Lung (tissue), 12 donors: Measurements from ENCODE around the gene HSD17B8. TPM values are rescaled to one million over a fixed set of nuclear protein-coding genes. Genes with fewer than 3 reads are reported as not detected.

Source experiments
- ATAC-seq: fragments of 200-7000 bp; cut with Tn5 transposase; one replicate; pipeline ENCODE4 v1.9.1; 2020; ENCODE audit warnings: moderate number of reproducible peaks; ENCODE audit not compliant: insufficient read depth, low FRiP score
- DNase-seq, 3 donors: peaks; one replicate each; pipeline ENCODE4 v3.0.0-alpha.2; 2013 to 2017
- H3K27ac ChIP-seq, 2 donors: one replicate each; pipeline ENCODE4 v1.5.1; 2013; ENCODE audit warnings: mild to moderate bottlenecking in 2 of 2, moderate library complexity in 2 of 2, control low read depth in 1 of 2, inconsistent platforms in 1 of 2, low read depth in 1 of 2, low read length in 1 of 2
- H3K27me3 ChIP-seq, 3 donors: one replicate each; pipeline ENCODE4 v1.5.1; 2013; ENCODE audit warnings: low read length in 2 of 3; ENCODE audit not compliant: control insufficient read depth in 3 of 3, insufficient read depth in 3 of 3
- H3K36me3 ChIP-seq, 4 donors: one replicate each; pipeline ENCODE4 v1.5.1; 2013; ENCODE audit warnings: low read length in 4 of 4, mild to moderate bottlenecking in 1 of 4, moderate library complexity in 1 of 4; ENCODE audit not compliant: control insufficient read depth in 4 of 4, insufficient read depth in 4 of 4
- H3K4me1 ChIP-seq, 5 donors: one replicate each; pipeline ENCODE4 v1.5.1; 2013; ENCODE audit warnings: low read length in 5 of 5, mild to moderate bottlenecking in 2 of 5, moderate library complexity in 1 of 5; ENCODE audit not compliant: control insufficient read depth in 5 of 5, insufficient read depth in 5 of 5
- H3K4me3 ChIP-seq: one replicate; pipeline ENCODE4 v1.5.1; 2013; ENCODE audit warnings: mild to moderate bottlenecking, control low read depth, moderate library complexity
- H3K9ac ChIP-seq, 2 donors: one replicate each; pipeline ENCODE4 v1.5.1; 2013; ENCODE audit warnings: low read length in 2 of 2, control low read depth in 1 of 2; ENCODE audit not compliant: insufficient read depth in 1 of 2
- H3K9me3 ChIP-seq, 4 donors: one replicate each; pipeline ENCODE4 v1.5.1; 2013; ENCODE audit warnings: low read length in 3 of 4, mild to moderate bottlenecking in 1 of 4, moderate library complexity in 1 of 4; ENCODE audit not compliant: control insufficient read depth in 4 of 4, insufficient read depth in 3 of 4
- WGBS, 2 donors: extraction: QIAGEN DNeasy Blood & Tissue Kit; methylation state at CpG; one replicate each; pipeline ENCODE4 v1.1.7; 2013; 5-methylcytosine and 5-hydroxymethylcytosine counted together
- polyA plus RNA-seq, 2 donors: library from polyadenylated mRNA; stranded (reverse); fragments of 200-250 nt; gene quantifications; one replicate each; pipeline ENCODE4 v1.2.1, GENCODE V29; 2013
- total RNA-seq, 2 donors: library from RNA; depleted of rRNA in 1 of 2; stranded (reverse); fragments of >200 nt in 1 of 2; gene quantifications; one replicate each; pipeline ENCODE4 v1.2.1, GENCODE V29; 2014 to 2021
- TF ChIP-seq, protein P1 (sequence below): IDR thresholded peaks from 2 replicates; pipeline ENCODE4 v1.5.1; 2012; ENCODE audit warnings: mild to moderate bottlenecking; ENCODE audit errors: control extremely low read depth, extremely low read depth
- donor health status: control.
- donor health status: control.
- donor health status: Bipolar disorder and iron deficiency.
- donor health status: healthy.
- donor health status: DM: yes; HTN: yes; CAD: no.

Gene HSD17B8
- total and polyA plus RNA-seq, 4 donors: 19.0 to 22.7 (median 19.7) TPM

DNA sequence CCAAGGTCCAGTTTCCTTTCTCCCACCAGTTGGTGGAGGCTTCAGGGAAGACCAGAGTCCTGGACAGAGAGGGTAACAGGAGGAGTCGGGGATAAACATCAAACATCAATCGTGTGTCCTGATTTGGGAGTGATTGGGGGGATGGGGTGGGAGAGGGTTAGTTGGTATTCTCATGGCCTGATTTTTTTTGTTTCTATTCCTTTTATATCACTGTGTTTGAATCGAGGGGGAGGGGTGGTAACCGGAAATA is 365 bp upstream of the HSD17B8 start:
- Histone ChIP-seq H3K4me1 (peaks cover 9 to 54% (median 24%) of the 10 kb centered on the region in 5 donors), H3K27ac (no peak overlapping the region), H3K36me3 (peaks cover 0 to 26% (median 16%) of the 10 kb centered on the region in 4 donors), H3K27me3 (no peaks in the 10 kb centered on the region), H3K4me3 (no peak overlapping the region), H3K9ac (no peak overlapping the region), H3K9me3 (no peaks in the 10 kb centered on the region)
- WGBS, 2 donors: 3% methylated on average over 4 of the region's 4 CpGs
- ATAC-seq: no peak
- no peak for DNase-seq
- TF ChIP-seq, protein P1, sequence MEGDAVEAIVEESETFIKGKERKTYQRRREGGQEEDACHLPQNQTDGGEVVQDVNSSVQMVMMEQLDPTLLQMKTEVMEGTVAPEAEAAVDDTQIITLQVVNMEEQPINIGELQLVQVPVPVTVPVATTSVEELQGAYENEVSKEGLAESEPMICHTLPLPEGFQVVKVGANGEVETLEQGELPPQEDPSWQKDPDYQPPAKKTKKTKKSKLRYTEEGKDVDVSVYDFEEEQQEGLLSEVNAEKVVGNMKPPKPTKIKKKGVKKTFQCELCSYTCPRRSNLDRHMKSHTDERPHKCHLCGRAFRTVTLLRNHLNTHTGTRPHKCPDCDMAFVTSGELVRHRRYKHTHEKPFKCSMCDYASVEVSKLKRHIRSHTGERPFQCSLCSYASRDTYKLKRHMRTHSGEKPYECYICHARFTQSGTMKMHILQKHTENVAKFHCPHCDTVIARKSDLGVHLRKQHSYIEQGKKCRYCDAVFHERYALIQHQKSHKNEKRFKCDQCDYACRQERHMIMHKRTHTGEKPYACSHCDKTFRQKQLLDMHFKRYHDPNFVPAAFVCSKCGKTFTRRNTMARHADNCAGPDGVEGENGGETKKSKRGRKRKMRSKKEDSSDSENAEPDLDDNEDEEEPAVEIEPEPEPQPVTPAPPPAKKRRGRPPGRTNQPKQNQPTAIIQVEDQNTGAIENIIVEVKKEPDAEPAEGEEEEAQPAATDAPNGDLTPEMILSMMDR: no peak

DNA sequence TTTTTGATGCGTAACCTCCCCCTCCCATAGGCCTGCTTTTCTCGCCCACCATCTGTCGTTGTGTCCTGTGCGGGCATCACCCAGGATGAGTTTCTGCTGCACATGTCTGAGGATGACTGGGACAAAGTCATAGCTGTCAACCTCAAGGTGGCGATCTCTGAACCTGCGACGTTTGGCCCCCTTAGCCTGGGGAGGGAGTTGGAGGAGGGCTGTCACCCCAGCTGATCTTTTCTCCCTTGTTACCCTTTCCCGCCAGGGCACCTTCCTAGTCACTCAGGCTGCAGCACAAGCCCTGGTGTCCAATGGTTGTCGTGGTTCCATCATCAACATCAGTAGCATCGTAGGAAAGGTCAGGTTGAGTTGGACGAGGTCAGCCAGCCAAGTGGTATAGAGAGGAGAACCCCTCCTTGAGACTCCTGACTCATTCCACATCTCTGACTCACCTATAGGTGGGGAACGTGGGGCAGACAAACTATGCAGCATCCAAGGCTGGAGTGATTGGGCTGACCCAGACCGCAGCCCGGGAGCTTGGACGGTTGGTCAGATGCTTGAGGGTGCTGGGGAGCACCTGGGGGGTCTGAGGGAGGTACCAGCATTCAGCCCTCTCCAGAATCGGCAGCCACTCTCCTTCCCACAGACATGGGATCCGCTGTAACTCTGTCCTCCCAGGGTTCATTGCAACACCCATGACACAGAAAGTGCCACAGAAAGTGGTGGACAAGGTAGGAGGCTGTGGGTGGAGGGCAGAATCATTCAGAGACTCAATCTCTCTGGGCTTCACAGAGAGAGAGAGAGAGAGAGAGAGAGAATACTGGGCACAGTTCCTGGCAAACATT is 954 bp downstream of the HSD17B8 start:
- no peaks in the 10 kb centered on the region for H3K27me3 ChIP-seq
- peaks cover 0 to 26% (median 23%) of the 10 kb centered on the region in 4 donors for H3K36me3 ChIP-seq
- peak overlapping the region in 1 of 2 donors; percentile 2 for H3K9ac ChIP-seq
- peak overlapping the region in 1 of 2 donors; percentile 87 for H3K27ac ChIP-seq
- no peak for ATAC-seq
- peaks cover 7 to 53% (median 24%) of the 10 kb centered on the region in 5 donors for H3K4me1 ChIP-seq
- no peak overlapping the region for H3K4me3 ChIP-seq
- no peaks in the 10 kb centered on the region for H3K9me3 ChIP-seq
- DNase-seq: no peak
- 50 to 52% methylated on average over 17 of the region's 17 CpGs for WGBS, 2 donors
- TF ChIP-seq, protein P1: no peak

DNA sequence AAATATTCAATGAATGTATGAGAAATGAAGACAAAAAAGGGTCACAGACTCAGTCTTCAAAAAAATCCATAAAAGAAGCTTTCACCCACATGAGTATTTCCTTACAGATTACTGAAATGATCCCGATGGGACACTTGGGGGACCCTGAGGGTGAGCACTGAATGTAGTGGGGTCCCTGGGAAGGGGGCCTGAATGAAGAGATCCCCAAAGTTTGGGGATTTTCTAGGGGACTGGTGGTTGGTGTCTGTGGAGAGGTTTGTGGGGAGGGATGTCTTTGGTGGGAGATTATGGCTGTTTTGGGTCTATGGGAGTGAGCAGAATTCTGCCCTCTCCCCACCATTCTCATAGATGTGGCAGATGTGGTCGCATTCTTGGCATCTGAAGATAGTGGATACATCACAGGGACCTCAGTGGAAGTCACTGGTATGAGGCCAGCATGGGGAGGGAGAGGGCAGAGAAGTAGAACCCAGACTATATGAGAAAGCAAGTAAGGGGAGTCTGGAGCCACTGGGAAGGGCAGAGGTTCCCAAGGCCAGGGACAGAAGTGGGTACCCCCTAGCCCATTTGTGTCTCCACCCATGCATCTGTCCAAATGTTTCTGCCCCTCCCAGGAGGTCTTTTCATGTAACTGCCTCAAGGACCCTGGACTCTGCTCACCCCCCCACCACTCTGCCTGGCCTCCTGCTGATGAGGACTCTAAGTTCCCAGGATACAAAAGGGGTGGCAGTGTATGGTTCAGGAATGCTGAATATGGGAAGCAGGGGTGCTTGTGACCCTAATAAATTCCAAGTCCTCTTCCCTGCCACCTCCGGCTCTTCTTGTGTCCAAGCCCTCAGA is 1.8 kb downstream of the HSD17B8 start:
- Histone ChIP-seq H3K9ac (no peak overlapping the region), H3K27me3 (no peaks in the 10 kb centered on the region), H3K9me3 (no peaks in the 10 kb centered on the region), H3K4me3 (no peak overlapping the region), H3K36me3 (peaks cover 0 to 30% (median 25%) of the 10 kb centered on the region in 4 donors), H3K4me1 (peaks cover 7 to 51% (median 23%) of the 10 kb centered on the region in 5 donors), H3K27ac (no peak overlapping the region)
- no peak for DNase-seq
- TF ChIP-seq, protein P1: no peak
- no peak for ATAC-seq
- 75 to 80% methylated on average over 3 of the region's 3 CpGs for WGBS, 2 donors
